Measurements from ENCODE around the gene C19orf38. TPM values are rescaled to one million over a fixed set of nuclear protein-coding genes. Genes with fewer than 3 reads are reported as not detected.

Gene C19orf38
- total RNA-seq, 2 experiments from 2014 or later: 1.1 to 1.8 TPM

DNA sequence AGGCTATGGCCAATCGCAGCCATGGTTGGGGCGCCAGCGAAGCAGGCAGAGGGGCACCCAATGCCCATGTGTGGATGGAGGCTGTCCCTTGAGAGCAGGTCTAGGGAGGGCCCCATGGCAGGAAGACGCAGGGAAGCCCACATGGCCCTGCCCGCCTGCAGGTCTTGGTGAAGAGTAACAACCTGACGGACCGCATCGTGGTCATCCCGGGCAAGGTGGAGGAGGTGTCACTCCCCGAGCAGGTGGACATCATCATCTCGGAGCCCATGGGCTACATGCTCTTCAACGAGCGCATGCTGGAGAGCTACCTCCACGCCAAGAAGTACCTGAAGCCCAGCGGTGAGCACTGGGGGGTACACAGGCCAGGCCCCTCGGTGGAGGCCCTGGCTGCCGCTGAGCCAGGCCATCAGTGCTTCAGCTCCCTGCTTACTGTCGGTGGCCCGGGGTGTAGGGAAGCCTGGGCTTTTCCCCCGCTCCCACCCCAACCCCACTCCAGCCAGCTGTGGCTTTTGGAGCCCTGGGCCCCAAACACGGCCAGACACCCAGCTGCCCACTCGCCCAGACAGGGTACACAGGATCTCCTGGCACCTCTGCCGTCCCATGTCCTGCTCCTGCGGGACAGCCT lies 65.6 kb downstream of the C19orf38 start:
- Mint-ChIP-seq H3K4me1 (no peaks in the 10 kb centered on the region), H3K27me3 (no peaks in the 10 kb centered on the region), H3K9me3 (no peaks in the 10 kb centered on the region), H3K27ac (no peak overlapping the region), H3K4me3 (no peak overlapping the region), H3K36me3 (ENCODE audit: low read depth) (peaks cover 5% of the 10 kb centered on the region)
- ChIA-PET POLR2A (no interaction called here), CTCF (no interaction called here)
- DNase-seq: no peak

DNA sequence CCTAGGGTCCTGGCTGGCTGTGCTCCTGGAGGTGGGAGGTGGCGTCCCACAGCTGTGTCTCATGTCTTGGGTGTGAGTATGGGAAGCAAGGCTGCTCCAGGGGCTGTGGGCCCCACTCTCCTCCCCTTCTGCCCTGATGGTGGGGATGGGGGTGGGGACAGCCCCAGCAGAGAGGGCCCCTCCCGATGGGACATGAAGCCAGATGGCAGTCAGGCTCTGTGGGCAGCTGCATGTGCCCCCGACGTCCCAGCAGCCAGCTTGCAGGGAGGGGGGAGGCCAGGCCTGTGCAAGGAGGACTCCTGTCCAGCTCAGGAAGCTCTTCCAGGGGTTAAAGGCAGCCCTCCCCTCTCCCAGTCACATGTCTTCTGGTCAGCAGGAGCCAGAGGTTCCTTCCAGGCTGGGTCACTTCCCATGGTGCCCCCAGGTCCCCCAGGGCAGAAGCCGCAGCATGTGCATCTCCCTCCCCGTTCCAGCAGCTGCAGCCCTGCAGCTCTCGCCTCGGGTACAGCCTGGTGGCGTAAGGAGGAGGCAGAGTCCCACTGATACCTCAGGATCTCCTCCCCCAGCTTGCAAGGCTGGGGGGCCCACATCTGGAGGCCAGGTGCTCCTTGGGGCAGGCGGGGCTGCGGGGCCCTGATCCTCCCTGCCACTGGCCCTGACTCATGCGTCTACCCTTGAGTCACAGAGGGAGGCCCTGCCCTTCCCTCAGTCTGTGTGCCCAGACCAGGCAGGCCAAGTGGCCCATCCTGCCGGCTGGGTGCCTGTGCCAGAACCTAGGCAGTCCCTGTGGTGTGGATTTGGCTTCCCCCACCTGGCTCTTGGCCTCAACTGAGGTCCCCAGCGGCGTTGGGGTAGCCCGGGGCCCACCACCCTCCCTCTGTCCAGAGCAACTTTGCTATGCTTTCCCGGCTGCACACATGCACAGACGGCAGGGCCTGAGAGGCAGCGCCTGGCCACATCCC lies 67.2 kb downstream of the C19orf38 start:
- DNase-seq: no peak
- ChIA-PET CTCF (interaction anchor here (0.6 kb wide), 1 partner anchor 37 kb away, joined by 3 read pairs; no protein-coding TSS in a partner anchor), POLR2A (no interaction called here)
- Mint-ChIP-seq H3K9me3 (no peaks in the 10 kb centered on the region), H3K36me3 (ENCODE audit: low read depth) (peaks cover 5% of the 10 kb centered on the region), H3K27me3 (no peaks in the 10 kb centered on the region), H3K4me3 (no peak overlapping the region), H3K4me1 (no peaks in the 10 kb centered on the region), H3K27ac (no peak overlapping the region)

DNA sequence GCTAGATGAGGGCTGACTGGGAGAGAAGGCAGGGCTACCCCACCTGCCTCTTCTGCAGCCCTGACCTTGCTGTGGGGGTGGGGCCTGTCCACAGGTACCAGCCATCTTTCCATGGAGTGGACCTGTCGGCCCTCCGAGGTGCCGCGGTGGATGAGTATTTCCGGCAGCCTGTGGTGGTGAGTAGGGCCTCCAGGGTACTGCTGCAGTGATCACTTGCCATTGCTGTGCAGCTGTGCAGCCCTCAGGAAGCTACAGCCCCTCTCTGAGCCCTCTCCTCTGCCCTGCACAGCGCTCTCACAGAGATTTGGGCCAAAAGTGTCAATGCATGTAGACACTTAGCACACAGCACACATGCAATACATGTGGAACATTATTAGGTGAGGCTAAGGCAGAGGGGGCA lies 68.4 kb downstream of the C19orf38 start:
- DNase-seq: no peak
- Mint-ChIP-seq H3K9me3 (no peaks in the 10 kb centered on the region), H3K27me3 (no peaks in the 10 kb centered on the region), H3K27ac (no peak overlapping the region), H3K4me1 (no peaks in the 10 kb centered on the region), H3K36me3 (ENCODE audit: low read depth) (peaks cover 8% of the 10 kb centered on the region), H3K4me3 (no peak overlapping the region)
- ChIA-PET POLR2A (no interaction called here), CTCF (interaction anchor here (1.0 kb wide), 1 partner anchor 28 kb away, joined by 3 read pairs; no protein-coding TSS in a partner anchor)

DNA sequence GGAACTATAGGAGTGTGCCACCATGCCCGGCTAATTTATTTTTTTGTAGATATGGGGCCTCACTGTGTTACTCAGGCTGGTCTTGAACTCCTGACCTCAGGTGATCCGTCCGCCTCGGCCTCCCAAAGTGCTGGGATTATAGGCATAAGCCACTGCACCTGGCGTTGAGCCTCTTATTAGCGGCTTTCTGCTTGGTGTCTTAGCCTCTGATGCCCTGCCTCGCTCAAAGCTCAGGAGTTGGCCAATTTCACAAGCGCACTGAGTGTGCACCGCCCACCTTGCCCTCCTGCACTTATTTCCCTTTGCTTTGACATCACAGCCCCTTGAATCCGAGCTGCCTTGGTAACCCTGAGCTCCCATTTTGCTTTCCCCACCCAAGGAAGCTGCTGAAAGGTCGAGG lies 70.1 kb downstream of the C19orf38 start:
- CTCF ChIA-PET: interaction anchor here (1.3 kb wide), 1 partner anchor 19 kb away, joined by 5 read pairs; no protein-coding TSS in a partner anchor
- Mint-ChIP-seq H3K27me3 (no peaks in the 10 kb centered on the region), H3K27ac (no peak overlapping the region), H3K4me3 (no peak overlapping the region), H3K9me3 (no peaks in the 10 kb centered on the region), H3K36me3 (ENCODE audit: low read depth) (peaks cover 2% of the 10 kb centered on the region), H3K4me1 (no peaks in the 10 kb centered on the region)
- DNase-seq: no peak
- POLR2A ChIA-PET: no interaction called here

Other genes with a start within 250 kb of the C19orf38 start
- 100 to 1,000 TPM; 147 to 152 TPM for gene SLC44A2, start 222.9 kb upstream of the C19orf38 start, total RNA-seq
- gene ILF3, start 194.1 kb upstream of the C19orf38 start, total RNA-seq: 100 to 1,000 TPM; 301 to 324 TPM
- 10 to 100 TPM; 24.0 to 26.4 TPM for gene QTRT1, start 147.0 kb upstream of the C19orf38 start, total RNA-seq
- 100 to 1,000 TPM; 277 to 288 TPM for gene DNM2, start 130.3 kb upstream of the C19orf38 start, total RNA-seq
- gene TMED1, start 12.2 kb upstream of the C19orf38 start, total RNA-seq: 10 to 100 TPM; 15.7 to 17.3 TPM
- 10 to 100 TPM; 39.3 to 40.2 TPM for gene CARM1, start 23.1 kb downstream of the C19orf38 start, total RNA-seq
- gene YIPF2, start 80.2 kb downstream of the C19orf38 start, total RNA-seq: 10 to 100 TPM; 23.8 to 26.0 TPM
- 10 to 100 TPM; 24.3 to 25.7 TPM for gene TIMM29, start 80.4 kb downstream of the C19orf38 start, total RNA-seq
- gene SMARCA4, start 112.6 kb downstream of the C19orf38 start, total RNA-seq: 10 to 100 TPM; 89.8 to 97.6 TPM
- 100 to 1,000 TPM; 150 to 160 TPM for gene LDLR, start 241.0 kb downstream of the C19orf38 start, total RNA-seq

Measured in activated CD4-positive, alpha-beta memory T cell treated with anti-CD3 and anti-CD28 coated beads, Interleukin-2, amount 10 ng/mL, durations not matched to agents 7 days and 5 days (primary cell).